Measurements from ENCODE around the gene SELENOH. TPM values are rescaled to one million over a fixed set of nuclear protein-coding genes. Genes with fewer than 3 reads are reported as not detected.
A peak's percentile ranks its signal among the peaks of the same experiment; 100 is the strongest.

SELENOH gene
- total and polyA plus RNA-seq, 9 of the 15 experiments (the other 6 are each of a cell fraction or from before 2014, with no cell fraction given): 16.6 to 299 (median 118) TPM

GRCh38 chr11:57698843-57699365 is 42.4 kb upstream of the SELENOH start:
- no peak for FAIRE-seq
- CTCF ChIA-PET (ENCODE audit: low intra/inter-chr PET ratio): no interaction called here
- H3K27me3 ChIP-seq (ENCODE audit: control insufficient read depth in 2 of 2, insufficient read depth in 2 of 2, low read length in 2 of 2): no peaks in the 10 kb centered on the region
- H3K36me3 ChIP-seq (ENCODE audit: control insufficient read depth, insufficient read depth, low read length): peaks cover 79% of the 10 kb centered on the region
- no peaks in the 10 kb centered on the region for H3K79me2 ChIP-seq (ENCODE audit: control insufficient read depth, insufficient read depth, low read length)
- in situ Hi-C loops (cut with MboI): no loop called here
- no peaks in the 10 kb centered on the region for H3K4me1 ChIP-seq (replicated peaks in 1 of 2; ENCODE audit: control insufficient read depth in 2 of 2, insufficient read depth in 2 of 2, low read length in 2 of 2)
- no peaks in the 10 kb centered on the region for H4K20me1 ChIP-seq (replicated peaks; ENCODE audit: control insufficient read depth, insufficient read depth, low read length)
- no TSS peak for BruUV-seq (replicated peaks)
- H3K9me3 ChIP-seq (replicated peaks; ENCODE audit: control insufficient read depth, insufficient read depth, low read depth, low read length): no peaks in the 10 kb centered on the region
- no peak overlapping the region for H3K27ac ChIP-seq (ENCODE audit: extremely low read depth, low read depth, low read length)
- no peak for DNase-seq (ENCODE audit: extremely low read depth in 1 of 4, low spot score in 3 of 4)
- H3K9me1 ChIP-seq (ENCODE audit: control insufficient read depth, insufficient read depth, low read length): no peaks in the 10 kb centered on the region
- TF ChIP-seq RBFOX2 (IDR thresholded peaks at IDR 0.05; ENCODE audit: low read depth, low read length) (peak; percentile 50), SUPT5H (IDR thresholded peaks at IDR 0.05) (0 out of 2 replicates have a peak, but pooled peaks have one; percentile 11), TRIM25 (IDR thresholded peaks at IDR 0.05; ENCODE audit: borderline replicate concordance) (no peak), ZC3H8 (IDR thresholded peaks at IDR 0.05) (no peak), POLR2G (IDR thresholded peaks at IDR 0.05; ENCODE audit: low read depth, low read length) (peak; percentile 67), ZNF408 (CRISPR knock-in tag; IDR thresholded peaks at IDR 0.05; ENCODE audit: low read depth) (no peak)
- WGBS (ENCODE audit: insufficient coverage, low coverage, missing lambda C conversion rate): 97% methylated on average over 17 of the region's 18 CpGs
- no peak overlapping the region for H2AFZ ChIP-seq (ENCODE audit: low read depth, low read length)
- POLR2A ChIA-PET: interaction anchor here (0.7 to 1.5 kb wide), 5 partner anchors 8 to 93 kb away, joined by 3 to 4 read pairs (median 3); no protein-coding TSS in a partner anchor
- no peak overlapping the region for H3K9ac ChIP-seq (ENCODE audit: insufficient read depth in 1 of 2, low read depth in 2 of 2, low read length in 2 of 2)
- ATAC-seq: no peak
- H3K4me3 ChIP-seq: no peak overlapping the region
- intact Hi-C loops (cut with micrococcal nuclease): no loop called here
- H3K4me2 ChIP-seq (ENCODE audit: insufficient read depth, low read length): no peak overlapping the region

All from K562 (cell line).